A172 (cell line): Measurements from ENCODE around the gene PTCD1. TPM values are rescaled to one million over a fixed set of nuclear protein-coding genes. Genes with fewer than 3 reads are reported as not detected.
A peak's percentile ranks its signal among the peaks of the same experiment; 100 is the strongest.
"Not testable (repeated sequence)": the region's sequence is repeated elsewhere in the genome, so short reads cannot be mapped to it uniquely, and the experiment has no call there.

Experiments used
- DNase-seq: peaks from one replicate; pipeline ENCODE4 v3.0.0-alpha.2; 2015; ENCODE audit warnings: low spot score
- total RNA-seq: library from RNA; depleted of rRNA; stranded (reverse); fragments of >200 nt; shearing (Covaris generic); gene quantifications from 2 replicates; pipeline ENCODE4 v1.2.3, GENCODE V29; 2014

PTCD1 gene
- total RNA-seq, 1 experiment from 2014 or later: 38.5 TPM

DNA sequence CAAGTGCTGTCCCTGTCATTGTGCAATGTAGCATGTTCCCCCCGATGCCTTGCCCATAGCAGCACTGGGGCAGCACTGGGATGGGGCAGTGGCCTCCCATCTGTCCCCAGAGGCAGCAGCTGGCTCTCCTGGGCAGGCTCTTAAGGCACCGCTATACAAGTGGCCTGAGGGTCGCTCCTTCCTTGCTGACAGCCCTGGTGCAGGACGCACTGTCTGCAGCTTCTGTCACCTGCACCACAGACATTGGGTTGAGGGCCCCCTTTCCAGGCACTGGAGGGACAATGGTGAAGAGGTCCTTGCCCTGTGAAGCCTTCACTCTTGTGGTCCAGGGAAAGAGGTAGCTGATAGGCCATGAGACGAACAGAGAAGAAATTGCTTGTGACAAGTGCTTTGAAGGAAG is 10.7 kb upstream of the PTCD1 start:
- no peak for DNase-seq

DNA sequence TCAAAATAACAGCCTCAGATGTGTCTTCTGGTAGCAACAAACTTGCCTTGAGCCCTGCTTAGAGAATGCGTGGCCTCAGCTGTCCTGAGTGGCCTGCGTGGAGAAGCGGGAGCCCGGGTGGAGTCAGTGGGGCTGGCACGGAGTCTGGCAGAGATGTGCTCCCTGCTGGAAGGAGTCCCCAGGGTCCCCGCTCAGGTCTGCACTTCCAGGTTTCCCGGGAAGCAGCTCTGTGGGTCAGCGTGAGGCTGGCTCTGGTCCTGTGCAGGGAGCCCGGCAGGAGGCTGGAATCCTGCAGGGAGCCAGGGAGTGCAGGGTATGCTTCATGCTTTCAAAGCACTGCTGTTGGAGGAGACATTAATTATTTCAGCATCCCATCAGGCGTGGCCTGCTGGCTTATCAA is 10.3 kb upstream of the PTCD1 start:
- no peak for DNase-seq

DNA sequence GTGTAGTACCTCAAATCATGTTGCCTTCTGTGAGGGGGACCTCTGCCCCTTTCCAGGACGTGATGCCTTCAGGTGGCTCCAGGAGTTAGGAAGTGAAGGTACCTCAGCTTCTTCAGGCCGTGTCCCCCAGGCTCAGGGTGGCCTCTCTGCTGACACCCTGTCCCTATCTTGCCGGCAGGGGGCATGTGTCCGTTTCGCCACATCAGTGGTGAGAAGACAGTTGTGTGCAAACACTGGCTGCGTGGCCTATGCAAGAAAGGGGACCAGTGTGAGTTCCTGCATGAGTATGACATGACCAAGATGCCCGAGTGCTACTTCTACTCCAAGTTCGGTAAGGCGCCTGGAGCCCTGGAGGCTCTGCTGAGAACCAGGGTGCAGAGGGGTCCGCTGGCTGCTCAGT is 9.3 kb upstream of the PTCD1 start:
- no peak for DNase-seq

DNA sequence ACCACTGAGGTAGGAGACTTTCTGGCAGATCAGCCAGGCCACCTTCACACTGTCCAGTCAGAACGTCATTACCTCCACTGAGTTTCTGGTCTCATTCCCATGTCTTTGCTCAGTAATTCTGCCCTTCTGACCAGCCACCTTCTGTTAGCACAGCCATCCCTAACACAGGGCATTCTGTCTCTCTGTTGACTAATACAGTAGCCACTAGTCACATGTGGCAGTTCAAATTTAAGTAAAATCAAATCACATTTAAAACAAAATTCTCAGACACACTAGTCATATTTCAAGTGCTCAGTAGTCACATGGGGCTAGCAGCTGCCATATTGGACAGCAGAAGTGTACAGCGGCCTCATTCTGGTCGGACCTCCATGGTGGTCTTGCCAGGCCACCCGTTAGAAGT is 7.5 kb upstream of the PTCD1 start:
- peak; percentile 13 for DNase-seq

DNA sequence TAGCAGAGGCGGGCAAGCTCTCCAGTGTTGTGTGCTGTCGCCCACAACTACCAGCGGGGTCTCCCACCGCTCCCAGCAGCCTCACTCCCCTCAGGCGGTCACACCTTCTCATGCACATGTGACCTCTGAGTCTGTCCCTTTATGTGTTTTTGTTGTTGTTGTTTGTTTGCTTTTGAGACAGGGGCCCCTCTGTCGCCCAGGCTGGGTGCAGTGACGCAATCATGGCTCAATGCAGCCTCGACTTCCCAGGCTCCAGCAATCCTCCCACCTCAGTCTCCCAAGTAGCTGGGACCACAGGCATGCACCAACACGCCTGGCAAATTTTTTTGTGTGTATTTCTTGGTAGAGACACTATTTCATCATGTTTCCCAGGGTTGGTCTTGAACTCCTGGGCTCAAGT is 1.6 kb upstream of the PTCD1 start:
- DNase-seq: no peak

DNA sequence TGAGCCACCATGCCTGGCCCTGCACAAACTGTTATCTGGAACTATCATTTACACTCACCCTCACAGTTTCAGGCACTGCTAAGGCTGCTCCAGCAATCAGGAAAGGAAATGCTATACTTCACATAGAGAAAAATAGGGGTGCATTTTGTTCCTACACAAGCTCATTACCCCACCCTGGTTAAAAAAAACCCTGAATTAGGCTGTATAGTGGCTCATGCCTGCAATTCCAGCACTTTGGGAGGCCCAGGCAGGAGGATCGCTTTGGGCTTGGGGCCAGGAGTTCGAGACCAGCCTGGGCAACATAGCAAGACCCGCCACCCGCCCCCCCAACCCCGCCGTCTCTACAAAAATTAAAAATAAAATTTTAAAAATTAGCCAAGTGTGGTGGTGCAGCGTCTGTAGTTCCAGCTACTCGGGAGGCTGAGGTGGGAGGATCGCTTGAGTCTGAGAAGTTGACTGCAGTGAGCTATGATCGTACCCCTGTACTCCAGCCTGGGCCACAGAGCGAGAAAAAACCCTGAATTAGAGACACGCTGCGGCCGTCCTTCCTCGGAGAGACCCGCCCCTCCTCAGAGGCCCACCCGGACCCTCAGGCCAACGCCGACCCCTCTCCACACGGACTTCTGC is 539 bp downstream of the PTCD1 start:
- DNase-seq: no peak

DNA sequence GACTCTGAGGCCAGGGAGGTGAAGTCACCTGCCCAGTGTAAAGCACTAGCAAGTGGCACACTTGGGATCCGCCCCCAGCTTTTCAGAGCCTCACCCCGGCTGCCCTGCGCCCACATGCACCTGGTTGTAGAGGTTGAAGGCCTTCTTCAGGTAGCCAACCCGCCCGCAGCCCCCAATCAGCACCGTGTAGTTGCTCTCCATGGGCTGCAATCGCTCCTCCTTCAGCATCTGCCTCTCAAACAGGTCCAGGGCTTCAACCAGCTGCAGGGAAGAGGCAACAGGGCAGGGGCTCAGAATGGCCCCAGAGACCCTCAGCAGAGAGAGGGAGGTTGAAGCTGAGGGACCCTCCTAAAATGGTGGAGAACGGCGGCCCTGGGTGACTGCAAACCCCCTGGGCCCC is 5.4 kb downstream of the PTCD1 start:
- DNase-seq: no peak

DNA sequence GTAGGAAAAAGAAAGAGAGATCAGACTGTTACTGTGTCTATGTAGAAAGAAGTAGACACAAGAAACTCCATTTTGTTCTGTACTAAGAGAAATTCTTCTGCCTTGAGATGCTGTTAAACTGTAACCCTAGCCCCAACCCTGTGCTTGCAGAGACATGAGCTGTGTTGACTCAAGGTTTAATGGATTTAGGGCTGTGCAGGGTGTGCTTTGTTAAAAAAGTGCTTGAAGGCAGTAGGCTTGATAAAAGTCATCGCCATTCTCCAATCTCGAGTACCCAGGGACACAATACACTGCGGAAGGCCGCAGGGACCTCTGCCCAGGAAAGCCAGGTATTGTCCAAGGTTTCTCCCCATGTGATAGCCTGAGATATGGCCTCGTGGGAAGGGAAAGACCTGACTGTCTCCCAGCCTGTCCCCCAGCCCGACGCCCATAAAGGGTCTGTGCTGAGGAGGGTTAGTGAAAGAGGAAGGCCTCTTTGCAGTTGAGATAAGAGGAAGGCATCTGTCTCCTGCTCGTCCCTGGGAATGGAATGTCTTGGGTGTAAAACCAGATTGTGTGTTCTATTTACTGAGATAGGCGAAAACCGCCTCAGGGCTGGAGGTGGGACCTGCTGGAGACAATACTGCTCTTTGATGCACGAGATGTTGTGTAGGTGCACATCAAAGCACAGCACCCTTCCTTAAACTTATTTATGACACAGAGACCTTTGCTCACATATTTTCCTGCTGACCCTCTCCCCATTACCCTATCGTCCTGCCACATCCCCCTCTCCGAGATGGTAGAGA is 6.7 kb downstream of the PTCD1 start:
- DNase-seq: not testable (repeated sequence)

DNA sequence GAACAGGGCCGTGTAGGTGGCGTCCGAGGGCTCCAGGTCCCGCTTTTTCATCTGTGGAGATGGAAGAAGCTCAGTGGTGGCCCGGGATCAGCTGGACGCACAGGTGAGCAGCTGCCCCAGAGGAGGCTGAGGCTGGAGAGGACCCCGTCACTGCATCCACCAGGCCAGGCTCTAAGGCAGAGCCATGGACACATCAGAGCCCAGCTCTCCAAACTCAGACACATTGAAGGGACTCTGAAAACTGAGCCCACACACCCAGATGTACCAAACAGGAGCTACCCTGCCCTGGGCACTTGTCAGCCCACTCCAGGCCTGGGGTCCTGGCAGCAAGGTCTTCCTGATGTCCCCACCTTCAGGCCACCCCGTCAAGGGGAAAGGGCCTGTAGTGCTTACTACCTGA is 8.8 kb downstream of the PTCD1 start:
- DNase-seq: no peak

DNA sequence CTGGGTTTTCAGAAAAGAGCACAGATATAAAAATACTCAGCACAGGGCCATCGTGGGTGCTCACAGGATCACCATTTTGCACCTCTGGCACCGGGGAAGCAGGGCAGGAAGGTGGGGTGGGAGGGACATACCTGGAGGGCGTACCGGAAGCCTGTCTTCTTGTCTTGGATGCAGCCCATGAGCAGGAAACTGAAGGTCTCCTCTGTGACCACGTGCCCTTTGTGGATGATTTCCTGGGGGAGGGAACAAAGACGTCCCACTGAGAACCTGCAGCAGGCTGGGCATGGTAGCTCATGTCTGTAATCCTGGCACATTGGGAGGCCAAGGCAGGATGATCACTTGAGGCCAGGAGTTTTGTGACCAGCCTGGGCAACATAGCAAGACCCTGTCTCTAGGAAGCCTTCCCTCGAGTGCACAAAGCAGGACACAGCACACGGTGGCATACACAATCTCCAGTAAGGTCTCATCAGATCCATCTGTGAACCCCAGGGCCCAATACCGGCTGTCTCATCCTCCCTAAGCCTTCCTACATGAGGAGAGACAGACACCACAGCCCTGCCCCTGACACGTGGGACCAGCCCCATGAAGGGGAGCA is 9.5 kb downstream of the PTCD1 start:
- no peak for DNase-seq

DNA sequence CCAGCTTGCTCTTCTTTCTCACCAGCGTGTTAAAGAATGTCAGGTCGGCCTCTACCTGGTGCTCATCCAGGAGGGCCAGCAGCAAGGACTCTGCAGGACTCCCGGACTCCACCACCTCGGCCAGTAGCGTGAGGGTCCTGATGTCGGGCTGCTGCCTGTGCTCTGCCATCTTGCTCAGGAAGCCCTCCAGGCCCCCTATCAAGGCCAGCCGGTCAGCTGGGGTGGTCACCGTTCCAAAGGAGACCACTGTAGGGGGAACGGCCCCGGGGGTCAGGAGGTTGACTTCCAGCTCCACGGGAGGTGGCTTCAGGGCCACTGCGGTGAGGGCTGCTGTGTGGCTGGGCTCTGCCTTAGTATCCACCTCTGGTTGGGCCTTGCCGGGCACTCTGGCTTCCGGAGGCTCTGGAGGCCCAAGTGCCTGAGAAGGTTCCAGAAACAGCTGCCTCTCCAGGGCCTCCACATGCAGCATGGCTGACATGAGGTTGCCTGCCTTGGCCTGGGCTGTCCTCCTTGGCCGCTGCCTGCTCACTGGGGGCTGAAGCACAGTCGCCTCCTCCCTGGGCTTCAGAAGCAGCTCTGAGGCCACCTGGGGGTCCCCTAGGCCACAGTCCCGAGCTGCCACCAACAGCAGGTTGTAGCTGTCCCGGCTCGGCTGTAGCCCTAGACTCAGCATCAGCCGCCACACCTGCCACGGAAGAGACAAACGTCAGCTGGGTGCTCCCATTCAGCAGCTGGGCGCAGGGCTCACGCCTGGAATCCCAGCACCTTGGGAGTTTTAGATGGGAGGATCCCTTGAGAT is 13.5 kb downstream of the PTCD1 start:
- DNase-seq: no peak

DNA sequence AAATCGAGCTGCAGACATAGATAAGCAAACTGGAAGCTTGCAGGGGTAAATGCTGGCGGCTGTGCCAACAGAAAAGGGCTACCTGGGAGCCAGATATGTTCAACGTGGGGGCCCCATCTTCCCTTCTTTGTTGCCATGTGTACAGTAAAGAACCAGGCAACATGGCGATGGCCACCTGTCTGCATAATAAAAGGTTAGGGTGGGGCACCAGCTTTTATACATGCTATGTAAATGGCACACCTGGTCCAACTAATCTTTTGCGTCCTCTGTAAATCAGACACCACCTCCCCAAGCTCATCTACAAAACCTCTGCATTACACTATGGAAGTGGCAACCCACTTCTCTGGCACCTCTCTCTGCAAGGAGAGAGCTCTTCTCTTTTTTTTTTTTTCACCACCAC is 16.0 kb downstream of the PTCD1 start:
- DNase-seq: no peak

DNA sequence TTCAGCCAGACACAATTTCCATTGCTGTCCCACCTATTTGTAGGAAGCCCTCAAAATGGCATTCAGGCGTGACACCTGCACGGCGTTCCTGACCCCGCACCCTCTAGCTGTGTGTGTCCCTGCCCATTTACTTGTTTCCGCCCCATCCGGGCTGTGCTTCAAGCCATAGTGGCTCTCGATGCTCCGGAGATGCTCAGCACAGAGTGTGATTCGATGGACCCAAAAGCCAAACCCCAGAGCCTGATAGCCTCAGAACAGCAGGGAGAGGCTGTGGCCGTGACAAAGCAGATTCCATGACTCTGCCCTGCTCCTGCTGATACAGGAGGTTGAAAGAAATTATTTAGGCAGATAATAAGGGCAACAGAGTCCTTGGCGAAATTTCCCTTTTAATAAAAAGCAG is 16.4 kb downstream of the PTCD1 start:
- DNase-seq: no peak

DNA sequence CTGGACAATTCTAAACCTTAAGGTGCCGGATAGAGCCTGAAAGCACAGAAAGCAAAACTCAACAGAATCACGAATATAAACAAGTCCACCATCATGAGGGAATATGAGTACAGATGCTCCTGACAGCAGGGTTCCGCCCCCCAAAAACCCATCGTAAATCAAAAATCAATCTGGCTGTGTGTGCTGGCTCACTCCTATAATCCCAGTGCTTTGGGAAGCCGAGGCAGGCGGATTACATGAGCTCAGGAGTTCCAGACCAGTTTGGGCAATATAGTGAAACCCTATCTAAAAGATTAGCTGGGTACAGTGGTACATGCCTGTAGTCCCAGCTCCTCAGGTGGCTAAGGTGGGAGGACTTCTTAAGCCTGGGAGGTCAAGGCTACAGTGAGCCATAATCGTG is 17.6 kb downstream of the PTCD1 start:
- no peak for DNase-seq

DNA sequence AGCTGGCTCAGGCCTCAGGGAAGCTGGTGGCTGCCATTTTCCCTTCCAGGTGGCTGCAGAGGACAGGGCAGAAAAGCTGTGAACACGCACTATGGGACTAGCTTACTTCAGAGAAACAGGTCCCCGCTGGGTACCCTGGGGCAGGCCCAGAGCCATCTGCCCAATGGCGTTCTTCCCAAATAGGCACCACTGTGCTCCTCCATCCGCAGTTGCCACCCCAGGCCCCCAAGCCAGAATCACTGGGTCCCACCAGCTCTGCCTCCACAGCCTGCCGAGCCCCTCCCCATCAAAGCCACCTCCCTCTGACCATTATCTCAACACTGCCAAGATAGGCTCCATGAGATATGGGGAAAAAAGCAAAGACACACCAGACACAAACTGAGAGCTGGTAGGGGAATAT is 18.4 kb downstream of the PTCD1 start:
- no peak for DNase-seq

DNA sequence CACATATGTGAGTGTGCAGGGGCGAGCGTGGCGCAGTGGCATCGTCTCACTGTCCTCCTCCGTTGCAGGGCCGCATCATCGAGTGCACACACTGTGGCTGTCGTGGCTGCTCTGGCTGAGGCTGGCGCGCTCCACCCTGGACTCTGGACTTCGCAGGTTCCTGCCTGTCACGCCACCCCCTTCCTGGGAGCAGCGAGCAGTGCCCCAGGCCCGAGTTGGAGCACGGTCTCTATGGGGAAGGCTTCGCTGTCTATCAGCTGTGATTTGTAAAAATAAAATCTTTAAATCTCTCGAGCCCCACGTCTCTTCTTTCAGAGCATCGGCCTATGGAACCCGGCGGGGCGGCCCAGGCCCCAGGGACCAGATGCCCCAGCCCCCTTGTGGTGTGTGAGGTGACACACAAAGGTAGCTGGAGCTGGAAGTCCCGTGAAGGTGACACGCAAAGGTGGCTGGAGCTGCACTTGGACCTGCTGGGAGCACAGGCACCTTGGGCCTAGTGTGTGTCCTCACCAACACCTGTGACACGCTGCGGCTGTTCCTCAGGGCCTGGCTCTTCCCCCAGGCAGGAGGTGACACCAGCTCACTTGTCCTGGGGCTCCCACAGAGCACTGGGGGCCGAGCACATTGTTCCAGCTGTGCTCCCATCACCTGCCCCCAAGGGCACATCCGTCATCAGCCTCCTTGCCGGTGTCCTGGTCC is 19.1 kb downstream of the PTCD1 start:
- no peak for DNase-seq

DNA sequence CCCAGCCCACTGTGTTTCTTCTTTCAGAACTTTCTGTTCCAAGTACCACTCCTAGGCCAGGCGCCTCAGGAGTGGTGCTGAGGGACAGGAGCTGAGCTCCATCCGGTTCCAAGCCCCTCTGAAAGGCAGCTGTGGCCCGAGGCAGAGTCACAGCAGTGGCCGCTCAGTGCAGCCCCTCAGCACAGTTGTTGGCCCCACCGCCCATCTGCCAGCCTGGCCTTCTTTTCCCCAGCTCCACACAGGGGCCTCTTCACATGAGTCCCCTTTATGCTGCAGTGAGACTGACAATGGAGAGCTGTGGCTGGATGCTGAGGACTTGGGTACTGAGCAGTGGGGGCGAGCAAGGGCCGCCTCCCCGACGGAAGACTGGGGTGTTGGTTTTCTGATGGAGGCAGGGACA is 20.3 kb downstream of the PTCD1 start:
- DNase-seq: no peak

DNA sequence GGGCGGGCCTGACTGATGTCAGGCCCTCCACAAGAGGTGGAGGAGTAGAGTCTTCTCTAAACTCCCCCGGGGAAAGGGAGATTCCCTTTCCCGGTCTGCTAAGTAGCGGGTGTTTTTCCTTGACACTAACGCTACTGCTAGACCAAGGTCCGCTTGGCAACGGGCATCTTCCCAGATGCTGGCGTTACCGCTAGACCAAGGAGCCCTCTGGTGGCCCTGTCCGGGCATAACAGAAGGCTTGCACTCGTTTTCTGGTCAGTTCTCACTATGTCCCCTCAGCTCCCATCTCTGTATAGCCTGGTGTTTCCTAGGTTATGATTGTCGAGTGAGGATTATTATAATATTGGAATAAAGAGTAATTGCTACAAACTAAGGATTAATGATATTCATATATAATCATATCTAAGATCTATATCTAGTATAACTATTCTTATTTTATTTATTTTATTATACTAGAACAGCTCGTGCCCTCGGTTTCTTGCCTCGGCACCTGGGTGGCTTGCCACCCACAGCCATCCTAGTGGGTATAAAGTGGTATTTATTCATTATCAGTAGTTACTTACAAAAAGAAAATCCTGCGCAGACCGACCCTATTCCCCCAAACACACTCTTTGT is 23.0 kb downstream of the PTCD1 start:
- peak; percentile 71 for DNase-seq

DNA sequence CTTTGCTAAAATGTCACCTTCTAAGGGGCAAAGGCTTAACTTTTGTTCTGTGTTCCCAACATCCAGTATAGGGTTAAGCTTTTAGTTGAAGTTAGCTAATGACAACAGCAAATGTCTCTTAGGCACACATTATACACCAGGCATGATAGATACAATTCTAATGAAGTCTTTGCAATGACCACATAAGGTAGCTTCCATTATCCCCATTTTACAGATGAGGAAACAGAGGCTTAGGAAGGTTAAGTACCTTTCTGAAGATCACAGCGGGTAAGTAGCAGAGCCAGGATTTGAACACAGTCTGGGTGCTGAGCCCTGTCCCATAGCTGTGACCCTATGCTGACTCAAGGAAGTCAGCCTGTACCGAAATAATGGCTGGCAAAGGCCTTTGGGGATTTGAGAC is 28.0 kb downstream of the PTCD1 start:
- DNase-seq: no peak

DNA sequence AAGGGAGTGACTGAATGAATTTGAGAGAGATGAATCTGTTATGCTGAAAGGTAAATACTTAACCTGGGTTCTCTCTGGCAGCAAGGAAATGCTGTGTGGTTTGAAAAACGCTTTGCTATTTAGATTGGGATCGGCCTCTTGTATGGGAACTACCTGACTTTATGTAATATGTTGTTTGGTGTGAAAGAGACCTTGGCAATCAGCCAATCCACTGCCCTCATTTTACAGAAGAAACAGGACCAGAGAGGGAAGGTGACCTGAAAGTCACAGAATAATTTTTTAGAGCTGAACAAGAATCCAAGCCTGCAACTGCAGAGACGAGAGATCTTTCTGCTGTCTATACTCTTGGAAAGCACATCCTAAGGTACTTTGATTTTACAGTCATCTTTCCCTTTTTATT is 28.8 kb downstream of the PTCD1 start:
- DNase-seq: no peak

DNA sequence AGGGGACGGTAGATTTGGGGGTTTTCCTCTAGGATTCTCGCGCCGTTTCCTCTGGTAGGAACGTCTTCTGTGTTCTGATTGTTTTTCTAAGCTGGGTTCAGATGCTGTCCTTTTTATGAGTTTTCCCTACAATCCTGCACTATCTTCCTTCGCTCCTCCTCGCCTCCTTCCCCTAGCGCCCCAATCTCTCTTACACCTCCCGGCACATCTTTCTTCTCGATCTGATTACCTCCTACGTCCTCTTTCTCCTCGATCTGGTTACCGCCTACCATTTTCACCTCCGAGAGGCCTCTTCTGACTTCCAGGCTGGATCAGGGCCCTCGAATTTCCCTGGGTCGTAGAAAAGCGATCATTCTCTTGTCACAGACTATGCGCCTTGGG is 29.4 kb downstream of the PTCD1 start:
- no peak for DNase-seq
